Esophagus squamous epithelium (tissue), 5 donors: ENCODE measurements around the gene DNAH8. TPM values are rescaled to one million over a fixed set of nuclear protein-coding genes. Genes with fewer than 3 reads are reported as not detected.

ENCODE experiments used
- DNase-seq: peaks from one replicate; lab custom pipeline; 2025; lab: John Stamatoyannopoulos, UW
- H3K27ac ChIP-seq, 4 donors: fragments of 200-600 bp; sonication (generic); one replicate each; pipeline ENCODE4 v1.5.1; 2016 to 2019; ENCODE audit warnings: mild to moderate bottlenecking in 1 of 4
- H3K27me3 ChIP-seq, 4 donors: fragments of 200-600 bp; sonication (generic); 1 replicate in 3 of 4; 2 replicates in 1 of 4; pipeline versions ENCODE4 v1.5.1 to v1.6.0; 2017 to 2021; ENCODE audit warnings: antibody characterized with exemption in 1 of 4
- H3K36me3 ChIP-seq, 3 donors: fragments of 200-600 bp; sonication (generic); one replicate each; pipeline ENCODE4 v1.5.1; 2016 to 2019
- H3K4me1 ChIP-seq, 3 donors: fragments of 200-600 bp; sonication (generic); one replicate each; pipeline ENCODE4 v1.5.1; 2017 to 2019
- H3K4me3 ChIP-seq, 4 donors: fragments of 200-600 bp; sonication (generic); 1 replicate in 3 of 4; 2 replicates in 1 of 4; pipeline ENCODE4 v1.5.1; 2016 to 2019; ENCODE audit warnings: mild to moderate bottlenecking in 2 of 4, moderate library complexity in 1 of 4
- H3K9me3 ChIP-seq, 3 donors: fragments of 200-600 bp; sonication (generic); one replicate each; pipeline ENCODE4 v1.5.1; 2016 to 2019
- CTCF ChIP-seq, 6 experiments: fragments of 450-650 bp in 4 of 6; fragments of 200-600 bp in 2 of 6; sonication (generic) in 2 of 6; IDR thresholded peaks; one replicate each; pipeline ENCODE4 v1.5.1; 2016 to 2019; ENCODE audit warnings: antibody characterized with exemption in 6 of 6, mild to moderate bottlenecking in 4 of 6, moderate library complexity in 4 of 6
- POLR2A ChIP-seq, 4 donors: fragments of 450-650 bp; IDR thresholded peaks; one replicate each; pipeline ENCODE4 v1.6.1; 2017; ENCODE audit warnings: antibody characterized with exemption in 4 of 4, mild to moderate bottlenecking in 4 of 4, moderate library complexity in 3 of 4
- WGBS, 2 donors: methylation state at CpG; one replicate each; pipeline ENCODE4 v1.1.5; 2018; 5-methylcytosine and 5-hydroxymethylcytosine counted together
- intact Hi-C: fragments of 100-400 bp; cut with DNase I; formaldehyde crosslinking; loops from one replicate; pipeline ENCODE4 v1.15.0; 2022
- total RNA-seq, 4 donors: library from RNA; depleted of rRNA; stranded (reverse); fragments of >200 nt; gene quantifications; one replicate each; pipeline ENCODE4 v1.1.0, GENCODE V29; 2016
- donor health status: DM: yes; HTN: yes; CAD: no.

DNAH8 gene
- total RNA-seq, 4 donors from 2014 or later, result under 0.01 to 0.03 TPM; not detected in 2

DNA sequence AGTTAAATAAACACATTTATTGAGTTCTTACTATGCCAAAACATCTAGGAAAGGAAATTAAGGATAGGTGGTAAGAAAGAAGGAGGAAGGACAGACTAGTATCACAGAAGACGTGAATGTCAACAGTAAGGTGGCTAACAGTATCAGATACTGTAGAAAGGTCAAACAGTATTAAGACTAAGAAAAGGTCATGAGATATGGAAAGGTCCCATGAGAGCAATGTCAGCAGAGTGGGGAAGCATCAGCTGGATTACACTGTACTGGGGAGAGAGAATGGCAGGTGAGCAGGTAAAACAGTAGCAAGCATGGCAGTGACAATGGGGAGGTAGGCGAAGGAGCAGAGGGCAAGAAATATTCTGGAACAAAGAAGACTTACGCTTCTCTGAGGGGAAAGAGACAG lies 30.2 kb upstream of the DNAH8 start:
- Histone ChIP-seq H3K27me3 (no peaks in the 10 kb centered on the region), H3K27ac (no peak overlapping the region), H3K4me1 (peaks cover 0 to 14% (median 0%) of the 10 kb centered on the region in 3 donors), H3K9me3 (no peaks in the 10 kb centered on the region), H3K36me3 (peaks cover 0 to 50% (median 0%) of the 10 kb centered on the region in 3 donors), H3K4me3 (no peak overlapping the region)
- intact Hi-C loops, result no loop called here
- TF ChIP-seq CTCF (IDR thresholded peaks at IDR 0.05) (no peak), POLR2A (IDR thresholded peaks at IDR 0.05) (no peak)
- WGBS, 2 donors, result 96 to 97% methylated on average over 3 of the region's 3 CpGs
- no peak for DNase-seq

DNA sequence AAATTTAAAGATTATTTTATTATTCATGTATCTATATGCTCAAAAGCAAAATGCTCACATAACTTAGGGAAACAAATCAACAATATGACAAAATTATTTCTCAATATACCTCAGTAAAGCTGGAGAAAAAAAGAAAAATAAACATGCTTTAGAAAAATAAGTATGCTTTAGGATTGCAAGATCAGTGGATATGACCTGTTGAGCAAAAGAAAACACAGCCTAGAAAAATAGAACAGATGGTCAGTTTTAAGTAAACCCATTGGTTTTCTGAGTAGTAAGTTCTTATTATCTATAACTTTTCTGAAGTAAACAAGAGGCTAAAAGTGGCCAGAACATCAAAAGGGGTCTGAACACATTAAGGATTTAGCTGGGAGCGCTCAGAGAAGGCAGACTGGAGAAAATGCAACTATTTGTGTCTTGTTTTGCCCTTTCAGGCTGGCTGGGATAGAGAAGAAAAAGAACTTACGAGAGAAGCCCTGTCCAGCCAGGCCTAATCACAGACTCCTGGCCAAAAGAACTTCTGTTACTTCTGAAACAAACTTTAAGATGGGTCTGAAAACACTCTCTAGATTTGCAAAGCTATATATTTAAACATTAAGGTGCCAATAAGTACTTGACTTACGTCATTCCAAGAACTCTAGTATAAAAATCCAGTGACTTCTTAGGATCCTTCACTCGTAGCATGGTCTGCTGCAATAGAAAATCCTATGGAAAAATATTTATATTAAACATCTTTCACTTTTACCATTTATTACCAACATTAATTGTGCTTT lies 28.7 kb upstream of the DNAH8 start:
- Histone ChIP-seq H3K36me3 (peaks cover 0 to 35% (median 0%) of the 10 kb centered on the region in 3 donors), H3K27ac (no peak overlapping the region), H3K4me3 (no peak overlapping the region), H3K4me1 (peaks cover 0 to 14% (median 0%) of the 10 kb centered on the region in 3 donors), H3K9me3 (no peaks in the 10 kb centered on the region), H3K27me3 (no peaks in the 10 kb centered on the region)
- intact Hi-C loops, result no loop called here
- TF ChIP-seq POLR2A (IDR thresholded peaks at IDR 0.05), result no peak
- TF ChIP-seq CTCF (IDR thresholded peaks at IDR 0.05), result no peak
- 84 to 85% methylated on average over 4 of the region's 4 CpGs for WGBS, 2 donors
- DNase-seq, result no peak

DNA sequence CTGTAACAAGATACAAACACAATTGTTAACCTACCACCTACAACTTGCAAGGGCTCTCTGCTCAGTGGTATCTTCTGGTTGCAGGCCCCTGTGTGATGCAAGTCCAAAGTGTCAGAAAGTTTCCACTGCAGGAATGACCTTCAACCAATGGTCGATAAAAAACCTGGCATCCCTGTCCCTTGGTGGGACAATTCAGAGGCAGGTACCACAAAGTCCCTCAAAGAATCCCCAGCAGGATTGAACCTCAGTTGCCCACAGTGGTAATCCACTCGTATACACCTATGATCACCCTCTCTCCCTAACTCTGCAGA lies 28.1 kb upstream of the DNAH8 start:
- H3K4me3 ChIP-seq, result no peak overlapping the region
- no peak overlapping the region for H3K27ac ChIP-seq
- WGBS, 2 donors, result 77 to 94% methylated on average over 2 of the region's 2 CpGs
- H3K9me3 ChIP-seq, result no peaks in the 10 kb centered on the region
- H3K27me3 ChIP-seq, result no peaks in the 10 kb centered on the region
- peaks cover 0 to 14% (median 0%) of the 10 kb centered on the region in 3 donors for H3K4me1 ChIP-seq
- DNase-seq, result no peak
- TF ChIP-seq CTCF (IDR thresholded peaks at IDR 0.05) (no peak), POLR2A (IDR thresholded peaks at IDR 0.05) (no peak)
- intact Hi-C loops, result no loop called here
- H3K36me3 ChIP-seq, result peaks cover 0 to 29% (median 0%) of the 10 kb centered on the region in 3 donors

- Histone ChIP-seq H3K4me1 (peaks cover 0 to 14% (median 0%) of the 10 kb centered on the region in 3 donors), H3K27ac (no peak overlapping the region), H3K9me3 (no peaks in the 10 kb centered on the region), H3K36me3 (peaks cover 0 to 24% (median 0%) of the 10 kb centered on the region in 3 donors), H3K27me3 (no peaks in the 10 kb centered on the region), H3K4me3 (no peak overlapping the region)
- TF ChIP-seq POLR2A (IDR thresholded peaks at IDR 0.05), result no peak
- TF ChIP-seq CTCF (IDR thresholded peaks at IDR 0.05), result no peak
- 91% methylated on average over 1 of the region's 1 CpG for WGBS, 2 donors
- no peak for DNase-seq
- intact Hi-C loops, result no loop called here
These were observed 27.6 kb upstream of the DNAH8 start for GRCh38 chr6:38687549-38687948.

DNA sequence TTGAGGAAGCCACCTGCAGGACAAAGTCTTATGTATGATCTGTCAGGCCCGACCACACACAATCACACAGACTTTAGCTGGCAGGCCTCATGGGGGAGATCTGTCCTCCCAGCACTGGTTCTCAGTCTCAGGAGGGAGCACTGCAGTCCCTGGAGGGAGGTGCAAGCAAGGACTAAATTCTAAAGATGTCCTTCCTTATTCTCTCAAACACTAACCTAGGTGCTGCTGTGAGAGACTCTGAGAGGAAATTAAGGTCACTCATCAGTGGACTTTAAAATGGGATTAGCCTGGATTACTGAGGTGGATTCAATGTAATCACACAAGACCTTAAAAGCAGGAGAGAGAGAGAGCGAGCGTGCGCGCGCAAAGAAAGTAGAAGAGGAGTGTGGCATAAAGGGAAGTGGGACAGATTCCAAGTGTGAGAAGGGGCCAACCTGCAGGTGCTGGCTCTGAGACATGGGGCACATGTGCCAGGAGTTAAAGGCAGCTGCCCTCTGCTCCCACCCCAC lies 26.5 kb upstream of the DNAH8 start:
- H3K9me3 ChIP-seq, result no peaks in the 10 kb centered on the region
- H3K36me3 ChIP-seq, result peaks cover 0 to 13% (median 0%) of the 10 kb centered on the region in 3 donors
- WGBS, 2 donors, result 66 to 71% methylated on average over 6 of the region's 6 CpGs
- intact Hi-C loops, result no loop called here
- no peak for DNase-seq
- no peak overlapping the region for H3K27ac ChIP-seq
- no peaks in the 10 kb centered on the region for H3K27me3 ChIP-seq
- H3K4me3 ChIP-seq, result no peak overlapping the region
- H3K4me1 ChIP-seq, result peaks cover 0 to 14% (median 0%) of the 10 kb centered on the region in 3 donors
- TF ChIP-seq POLR2A (IDR thresholded peaks at IDR 0.05) (no peak), CTCF (IDR thresholded peaks at IDR 0.05) (no peak)
